Measurements from ENCODE around the gene ATXN7L1.

- no peak for TF ChIP-seq CTCF (IDR thresholded peaks at IDR 0.05)
- TF ChIP-seq POLR2A (IDR thresholded peaks at IDR 0.05): no peak
Measured at GRCh38 chr7:105820363-105821066, 55.9 kb downstream of the ATXN7L1 start.
